HG03139 (cell line): ENCODE data around the gene PPFIBP1.
"Not testable (repeated sequence)": the region's sequence is repeated elsewhere in the genome, so short reads cannot be mapped to it uniquely, and the experiment has no call there.

Source experiments
- ATAC-seq: cut with Tn5 transposase; IDR thresholded peaks from one replicate; pipeline ENCODE4 v1.9.1; 2021; ENCODE audit not compliant: unreplicated experiment

Gene PPFIBP1

DNA sequence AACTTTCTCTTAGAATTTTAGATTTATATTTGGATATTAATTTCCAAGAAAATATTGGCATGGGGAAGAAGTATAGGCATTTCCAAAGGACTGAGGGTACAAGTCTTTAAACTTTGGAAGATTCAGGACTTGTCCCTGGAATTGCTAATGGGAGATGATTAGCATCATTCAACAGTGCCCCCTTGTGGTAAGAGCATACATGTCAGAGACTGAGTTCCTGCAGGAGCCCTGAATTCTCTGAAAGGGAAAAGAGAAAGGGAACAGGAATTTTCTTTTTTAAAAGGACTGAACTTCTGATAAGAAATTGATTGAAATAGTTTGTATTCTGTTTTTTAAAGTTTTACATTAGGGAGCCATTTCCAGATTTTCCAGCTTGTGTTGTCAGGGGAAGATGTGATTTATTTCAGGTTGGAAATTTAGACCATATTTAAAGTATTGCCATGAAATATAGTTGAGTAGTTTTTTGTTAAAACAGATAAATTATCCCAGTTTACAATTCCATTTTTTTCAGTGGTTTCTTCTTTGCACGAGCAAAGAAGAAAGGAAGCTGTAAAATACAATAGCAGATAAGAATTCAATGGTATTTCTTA is 128.3 kb downstream of the PPFIBP1 start:
- ATAC-seq: no peak

GRCh38 chr12:27653661-27654060 is 129.7 kb downstream of the PPFIBP1 start:
- no peak for ATAC-seq

- ATAC-seq: not testable (repeated sequence)
These were observed 131.5 kb downstream of the PPFIBP1 start for GRCh38 chr12:27655476-27655875.

DNA sequence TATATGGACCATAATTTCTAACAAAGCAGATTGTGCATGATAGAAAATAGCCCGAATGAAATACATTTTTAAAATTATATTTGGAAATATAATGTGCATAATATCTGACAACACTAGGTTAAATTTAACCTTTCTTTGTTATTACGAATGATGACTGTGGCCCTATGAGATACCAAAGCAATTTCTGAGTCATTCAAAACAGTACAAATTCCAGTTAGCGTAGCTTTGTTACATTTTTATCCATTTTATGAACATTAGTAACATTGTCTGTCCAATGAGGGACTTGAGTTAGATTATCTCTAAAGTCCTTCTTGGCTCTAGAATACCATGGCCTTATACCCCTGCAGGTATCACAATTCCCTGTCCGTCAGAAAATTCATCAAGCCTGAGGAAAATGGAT is 133.3 kb downstream of the PPFIBP1 start:
- ATAC-seq: no peak

DNA sequence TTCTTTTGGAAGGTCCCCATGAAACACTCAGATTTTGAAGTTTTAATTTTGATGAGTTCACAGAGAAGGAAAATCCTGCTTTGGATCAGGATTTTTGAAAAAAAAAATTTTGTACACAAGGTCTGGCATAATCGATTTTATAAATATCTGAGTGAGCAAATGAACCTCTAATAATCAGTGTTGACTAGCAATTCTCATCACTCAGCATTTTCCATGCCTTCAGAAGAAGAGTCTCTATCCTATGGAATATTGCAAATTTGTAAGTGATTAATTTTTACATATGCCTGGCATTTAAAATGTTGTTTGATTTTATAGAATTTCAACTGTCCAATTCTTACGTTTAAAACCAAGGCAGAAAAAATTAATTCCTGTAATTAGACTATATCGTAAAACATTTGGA is 141.7 kb downstream of the PPFIBP1 start:
- no peak for ATAC-seq

GRCh38 chr12:27666510-27666909 is 142.5 kb downstream of the PPFIBP1 start:
- ATAC-seq: no peak

GRCh38 chr12:27667540-27667939 is 143.5 kb downstream of the PPFIBP1 start:
- no peak for ATAC-seq

DNA sequence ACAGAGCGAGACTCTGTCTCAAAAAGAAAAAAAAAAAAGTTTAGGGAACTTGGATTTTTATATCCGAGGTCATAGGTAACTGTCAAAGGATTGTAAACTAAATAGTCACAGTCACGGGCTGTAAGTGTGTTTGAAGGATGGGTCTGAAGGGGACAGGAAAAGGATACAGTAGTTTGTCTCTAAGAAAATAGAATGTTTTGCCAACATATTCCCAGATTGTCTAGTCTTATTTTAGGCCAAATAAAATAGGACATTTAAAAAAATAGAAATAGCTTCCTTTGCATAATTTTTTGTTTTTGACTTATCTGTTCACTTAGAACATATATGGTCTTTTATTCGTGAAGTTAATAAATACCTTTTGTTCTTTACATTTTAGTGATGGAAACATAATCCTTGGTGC is 148.0 kb downstream of the PPFIBP1 start:
- no peak for ATAC-seq

DNA sequence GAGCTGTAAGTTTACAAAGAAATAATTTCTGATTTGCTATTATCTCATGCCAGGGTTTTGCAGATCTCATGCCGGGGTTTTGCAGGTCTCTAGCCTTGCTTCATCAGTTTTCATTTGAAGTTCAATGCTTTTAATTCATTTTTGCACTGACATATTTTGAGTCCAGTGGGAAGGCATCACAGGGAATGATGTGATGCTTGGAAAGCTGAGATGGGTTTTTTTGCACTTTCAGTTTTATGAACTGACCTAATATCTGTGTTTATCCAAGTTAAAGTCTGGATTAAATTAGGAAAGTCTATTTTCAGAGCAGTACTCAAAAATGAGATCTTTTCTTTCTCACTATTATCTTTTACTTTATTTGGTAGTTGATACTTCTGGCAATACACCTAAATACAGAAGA is 148.6 kb downstream of the PPFIBP1 start:
- ATAC-seq: no peak

- no peak for ATAC-seq
These were observed 149.2 kb downstream of the PPFIBP1 start for GRCh38 chr12:27673101-27673718.

DNA sequence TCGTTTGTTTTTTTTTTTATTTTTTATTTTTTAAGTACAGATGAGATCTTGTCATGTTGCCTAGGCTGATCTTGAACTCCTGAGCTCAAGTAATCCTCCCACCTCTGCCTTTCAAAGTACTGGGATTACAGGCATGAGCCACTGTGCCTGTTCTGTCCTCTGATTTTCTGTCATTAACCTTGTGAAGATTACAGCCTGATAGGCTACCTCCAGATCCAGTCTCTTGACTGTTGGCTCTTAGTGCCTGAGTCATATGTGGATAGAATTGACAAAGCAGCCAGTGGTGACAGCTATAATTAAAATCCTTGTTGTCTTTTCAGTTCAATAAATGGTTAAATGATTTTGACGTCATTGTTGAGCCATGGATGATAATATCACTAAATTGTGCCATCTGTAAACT is 151.0 kb downstream of the PPFIBP1 start:
- no peak for ATAC-seq

- no peak for ATAC-seq
These were observed 156.6 kb downstream of the PPFIBP1 start for GRCh38 chr12:27680619-27681018.

GRCh38 chr12:27682534-27682933 is 158.5 kb downstream of the PPFIBP1 start:
- no peak for ATAC-seq

- ATAC-seq: no peak
These were observed 161.3 kb downstream of the PPFIBP1 start for GRCh38 chr12:27685274-27685673.

DNA sequence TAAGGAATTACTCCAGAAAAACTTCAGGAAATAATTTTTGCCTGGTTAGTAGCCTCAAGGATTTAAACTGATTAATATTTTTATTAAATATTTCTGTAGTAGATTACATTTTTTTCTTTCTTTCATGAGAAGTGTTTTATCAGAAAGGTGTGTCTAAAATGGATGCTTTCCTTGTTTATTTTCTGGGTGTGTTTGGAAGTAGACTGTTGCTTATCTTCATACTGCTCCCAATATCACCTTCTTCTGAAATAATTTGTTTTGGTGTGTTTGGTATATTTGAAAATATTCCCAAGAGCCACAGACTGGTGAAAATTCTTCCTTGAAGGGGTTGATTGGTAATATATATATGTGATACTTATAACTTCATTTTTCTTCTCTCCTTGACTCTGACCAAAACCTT is 162.1 kb downstream of the PPFIBP1 start:
- ATAC-seq: no peak

DNA sequence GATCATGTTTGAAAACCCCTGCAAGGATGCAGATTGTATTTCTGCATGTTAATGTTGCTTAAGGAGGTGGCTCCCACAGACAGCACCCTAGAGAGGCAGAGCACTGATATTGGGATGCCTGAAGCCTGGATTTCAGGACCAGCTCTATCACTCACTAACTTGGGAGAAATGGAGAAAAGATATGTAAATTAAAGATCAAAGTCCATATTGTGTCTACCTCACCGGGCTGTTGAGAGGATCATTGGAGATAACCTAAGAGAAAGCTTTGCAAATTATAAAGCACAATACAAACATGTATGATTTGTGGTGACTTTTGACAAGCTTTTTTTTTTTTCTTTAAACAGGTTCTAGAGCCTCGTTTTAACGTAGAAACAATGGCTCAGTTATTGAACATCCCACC is 164.7 kb downstream of the PPFIBP1 start:
- no peak for ATAC-seq

DNA sequence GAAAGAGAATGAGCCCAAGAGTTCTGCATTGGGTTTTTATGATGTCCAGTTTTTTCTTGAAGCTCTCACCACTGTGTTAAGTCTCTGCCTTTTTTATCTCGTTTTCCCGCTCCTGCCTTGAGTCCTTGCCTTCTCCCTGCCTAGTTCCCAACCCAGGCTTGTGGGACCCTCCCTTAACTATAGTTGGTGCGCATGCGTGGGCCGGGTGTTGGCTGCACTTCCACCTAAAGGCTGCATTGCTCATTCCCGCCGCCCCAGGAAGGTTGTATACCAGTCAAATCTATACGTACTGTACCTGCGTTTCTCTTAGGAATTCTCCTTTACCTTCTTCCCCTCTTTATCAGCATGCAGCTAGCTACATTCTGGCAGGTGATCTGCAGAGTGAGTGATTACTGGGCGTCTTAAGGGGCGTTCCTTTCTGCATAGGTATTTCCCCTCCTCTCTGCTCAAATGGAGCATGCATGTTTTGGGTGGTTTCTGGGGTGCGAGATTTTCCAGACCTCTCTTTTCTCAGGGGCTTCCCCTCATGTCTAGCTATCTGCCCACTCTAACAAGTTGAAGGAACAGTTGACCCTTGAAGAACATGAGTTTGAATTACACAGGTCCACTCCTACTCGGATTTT is 165.7 kb downstream of the PPFIBP1 start:
- ATAC-seq: no peak

GRCh38 chr12:27693403-27693802 is 169.4 kb downstream of the PPFIBP1 start:
- no peak for ATAC-seq

DNA sequence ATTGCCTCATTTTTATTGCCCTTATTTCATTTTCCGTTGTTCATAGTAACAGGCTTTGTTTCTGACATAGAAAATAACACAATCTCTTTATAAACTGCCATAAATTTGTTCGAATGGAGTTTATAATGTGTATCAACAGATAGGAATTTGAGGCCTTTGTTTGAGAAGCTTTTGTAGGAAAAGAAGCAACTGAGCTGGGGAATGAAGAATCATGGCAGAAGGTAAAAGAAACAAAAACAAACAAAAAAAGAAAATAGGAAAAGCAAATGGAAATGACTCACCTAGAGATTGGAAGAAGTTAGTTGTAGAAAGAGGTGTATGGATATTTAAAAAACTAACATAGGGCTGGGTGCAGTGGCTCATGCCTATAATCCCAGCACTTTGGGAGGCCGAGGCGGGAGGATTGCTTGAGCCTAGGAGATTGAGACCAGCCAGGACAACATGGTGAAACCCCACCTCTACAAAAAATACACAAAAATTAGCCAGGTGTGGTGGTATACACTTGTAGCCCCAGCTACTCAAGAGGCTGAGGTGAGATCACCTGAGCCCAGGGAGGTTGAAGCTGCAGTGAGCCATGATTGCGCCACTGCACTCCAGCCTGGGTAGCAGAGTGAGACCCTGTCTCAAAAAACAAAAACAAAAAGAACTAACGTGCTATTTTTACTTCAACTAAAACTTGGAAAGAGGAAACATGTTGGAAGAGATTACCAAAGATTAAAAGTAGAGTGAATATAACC is 171.7 kb downstream of the PPFIBP1 start:
- no peak for ATAC-seq

- ATAC-seq: no peak
These were observed 172.3 kb downstream of the PPFIBP1 start, which contains the start of gene REP15 for GRCh38 chr12:27696293-27696652. REP15 (plus strand) TSS chr12:27696447; CDS start chr12:27696563, 116 bp downstream.

GRCh38 chr12:27696864-27697564 is 173.0 kb downstream of the PPFIBP1 start:
- no peak for ATAC-seq
